HG02938 (cell line): ENCODE data around the gene MTX1.
"Not testable (repeated sequence)": the region's sequence is repeated elsewhere in the genome, so short reads cannot be mapped to it uniquely, and the experiment has no call there.

Source experiments
- ATAC-seq: cut with Tn5 transposase; IDR thresholded peaks from one replicate; pipeline ENCODE4 v1.9.1; 2021; ENCODE audit warnings: mild to moderate bottlenecking, moderate library complexity; ENCODE audit not compliant: unreplicated experiment

MTX1 gene

GRCh38 chr1:155188268-155188667 lies 20.2 kb upstream of the MTX1 start:
- ATAC-seq: no peak

GRCh38 chr1:155189926-155190325 lies 18.6 kb upstream of the MTX1 start:
- ATAC-seq: not testable (repeated sequence)

GRCh38 chr1:155191904-155192303 lies 16.6 kb upstream of the MTX1 start:
- no peak for ATAC-seq

- no peak for ATAC-seq
Measured at GRCh38 chr1:155192346-155193274, 15.9 kb upstream of the MTX1 start.

GRCh38 chr1:155193275-155193990 lies 15.1 kb upstream of the MTX1 start:
- no peak for ATAC-seq

- not testable (repeated sequence) for ATAC-seq
Measured at GRCh38 chr1:155193991-155194240, 14.6 kb upstream of the MTX1 start.

GRCh38 chr1:155195201-155196102 lies 13.0 kb upstream of the MTX1 start:
- no peak for ATAC-seq

GRCh38 chr1:155196103-155196892 lies 12.2 kb upstream of the MTX1 start:
- no peak for ATAC-seq

GRCh38 chr1:155196893-155197638 lies 11.4 kb upstream of the MTX1 start:
- ATAC-seq: no peak

- no peak for ATAC-seq
Measured at GRCh38 chr1:155197901-155198546, 10.5 kb upstream of the MTX1 start.

GRCh38 chr1:155198547-155198906 lies 10.0 kb upstream of the MTX1 start:
- ATAC-seq: no peak

- no peak for ATAC-seq
Measured at GRCh38 chr1:155199792-155200191, 8.7 kb upstream of the MTX1 start.

GRCh38 chr1:155200920-155201319 lies 7.6 kb upstream of the MTX1 start:
- no peak for ATAC-seq

- no peak for ATAC-seq
Measured at GRCh38 chr1:155202198-155202597, 6.3 kb upstream of the MTX1 start.

GRCh38 chr1:155202731-155203515 lies 5.6 kb upstream of the MTX1 start:
- ATAC-seq: no peak

- ATAC-seq: no peak
Measured at GRCh38 chr1:155205035-155205434, 3.5 kb upstream of the MTX1 start.

- no peak for ATAC-seq
Measured at GRCh38 chr1:155205969-155206593, 2.4 kb upstream of the MTX1 start.
